Progenitor cell of endocrine pancreas (in vitro differentiated cells): ENCODE results near the gene CBX2. TPM values are rescaled to one million over a fixed set of nuclear protein-coding genes. Genes with fewer than 3 reads are reported as not detected.
"Not testable (repeated sequence)": the region's sequence is repeated elsewhere in the genome, so short reads cannot be mapped to it uniquely, and the experiment has no call there.

Experiments
- DNase-seq: peaks from one replicate; pipeline ENCODE4 v3.0.0; 2021; ENCODE audit warnings: low spot score; ENCODE audit not compliant: unreplicated experiment
- H3K27ac Mint-ChIP-seq: 2 replicates; pipeline ENCODE4 v1.8.0; 2021; ENCODE audit warnings: mild to moderate bottlenecking, moderate library complexity, mixed read lengths
- H3K27me3 Mint-ChIP-seq: 2 replicates; pipeline ENCODE4 v1.8.0; 2021; ENCODE audit warnings: mixed read lengths
- H3K36me3 Mint-ChIP-seq: 2 replicates; pipeline ENCODE4 v1.8.0; 2022; ENCODE audit warnings: mixed read lengths; ENCODE audit not compliant: insufficient read depth
- H3K4me1 Mint-ChIP-seq: 2 replicates; pipeline ENCODE4 v1.8.0; 2021; ENCODE audit warnings: low read depth, mixed read lengths
- H3K4me3 Mint-ChIP-seq: 2 replicates; pipeline ENCODE4 v1.8.0; 2021; ENCODE audit warnings: low read depth, mild to moderate bottlenecking, moderate library complexity, mixed read lengths
- H3K9me3 Mint-ChIP-seq: 2 replicates; pipeline ENCODE4 v1.8.0; 2021; ENCODE audit warnings: low read depth, mixed read lengths
- CTCF ChIP-seq: fragments of 200-600 bp; sonication (generic); IDR thresholded peaks from one replicate; pipeline ENCODE4 v1.5.0; 2021; ENCODE audit warnings: antibody characterized with exemption, mild to moderate bottlenecking; ENCODE audit not compliant: unreplicated experiment
- total RNA-seq: library from RNA; stranded (reverse); gene quantifications from 2 replicates; pipeline ENCODE4 v1.2.1, GENCODE V29; 2021

CBX2 gene
- total RNA-seq, 1 donor from 2014 or later, result 111 TPM

- H3K4me3 Mint-ChIP-seq, result no peak overlapping the region
- TF ChIP-seq CTCF, result no peak
- H3K27ac Mint-ChIP-seq, result no peak overlapping the region
- H3K27me3 Mint-ChIP-seq, result peaks cover 35% of the 10 kb centered on the region
- H3K9me3 Mint-ChIP-seq, result no peaks in the 10 kb centered on the region
- H3K4me1 Mint-ChIP-seq, result peaks cover 18% of the 10 kb centered on the region
- DNase-seq, result no peak
- H3K36me3 Mint-ChIP-seq, result no peaks in the 10 kb centered on the region
These were observed 28.0 kb upstream of the CBX2 start for GRCh38 chr17:79749958-79750357.

GRCh38 chr17:79750650-79751545 lies 27.1 kb upstream of the CBX2 start:
- H3K27me3 Mint-ChIP-seq, result peaks cover 35% of the 10 kb centered on the region

GRCh38 chr17:79752175-79752574 lies 25.8 kb upstream of the CBX2 start:
- H3K27me3 Mint-ChIP-seq, result peaks cover 27% of the 10 kb centered on the region
- DNase-seq, result no peak
- peaks cover 2% of the 10 kb centered on the region for H3K36me3 Mint-ChIP-seq
- no peak overlapping the region for H3K4me3 Mint-ChIP-seq
- H3K9me3 Mint-ChIP-seq, result no peaks in the 10 kb centered on the region
- no peak overlapping the region for H3K27ac Mint-ChIP-seq
- TF ChIP-seq CTCF, result no peak
- peaks cover 10% of the 10 kb centered on the region for H3K4me1 Mint-ChIP-seq

More at GRCh38 chr17:79750650-79751545, 27.1 kb upstream of the CBX2 start:
- H3K4me1 Mint-ChIP-seq, result peaks cover 15% of the 10 kb centered on the region
- no peak overlapping the region for H3K4me3 Mint-ChIP-seq
- no peaks in the 10 kb centered on the region for H3K36me3 Mint-ChIP-seq
- H3K9me3 Mint-ChIP-seq, result no peaks in the 10 kb centered on the region
- no peak for DNase-seq
- no peak overlapping the region for H3K27ac Mint-ChIP-seq
- no peak for TF ChIP-seq CTCF

- no peak for DNase-seq
- Mint-ChIP-seq H3K4me1 (peaks cover 6% of the 10 kb centered on the region), H3K27me3 (peaks cover 14% of the 10 kb centered on the region), H3K4me3 (no peak overlapping the region), H3K36me3 (peaks cover 7% of the 10 kb centered on the region), H3K27ac (peak overlapping the region; percentile 23), H3K9me3 (no peaks in the 10 kb centered on the region)
- TF ChIP-seq CTCF, result no peak
These were observed 23.6 kb upstream of the CBX2 start for GRCh38 chr17:79754370-79754769.

GRCh38 chr17:79754903-79755302 lies 23.0 kb upstream of the CBX2 start:
- not testable (repeated sequence) for H3K4me1 Mint-ChIP-seq, H3K9me3 Mint-ChIP-seq, H3K27me3 Mint-ChIP-seq, H3K4me3 Mint-ChIP-seq, H3K36me3 Mint-ChIP-seq, DNase-seq
- H3K27ac Mint-ChIP-seq, result peak overlapping the region; percentile 23

- no peak overlapping the region for H3K4me3 Mint-ChIP-seq
- H3K27me3 Mint-ChIP-seq, result peaks cover 5% of the 10 kb centered on the region
- H3K36me3 Mint-ChIP-seq, result peaks cover 7% of the 10 kb centered on the region
- H3K4me1 Mint-ChIP-seq, result peaks cover 6% of the 10 kb centered on the region
- no peaks in the 10 kb centered on the region for H3K9me3 Mint-ChIP-seq
- H3K27ac Mint-ChIP-seq, result no peak overlapping the region
- DNase-seq, result no peak
- no peak for TF ChIP-seq CTCF
These were observed 22.4 kb upstream of the CBX2 start for GRCh38 chr17:79755591-79755990.
